ENCODE data around the gene RHOT2. TPM values are rescaled to one million over a fixed set of nuclear protein-coding genes. Genes with fewer than 3 reads are reported as not detected.

RHOT2 gene
- total RNA-seq, 1 donor from 2014 or later: 90.3 TPM

DNA sequence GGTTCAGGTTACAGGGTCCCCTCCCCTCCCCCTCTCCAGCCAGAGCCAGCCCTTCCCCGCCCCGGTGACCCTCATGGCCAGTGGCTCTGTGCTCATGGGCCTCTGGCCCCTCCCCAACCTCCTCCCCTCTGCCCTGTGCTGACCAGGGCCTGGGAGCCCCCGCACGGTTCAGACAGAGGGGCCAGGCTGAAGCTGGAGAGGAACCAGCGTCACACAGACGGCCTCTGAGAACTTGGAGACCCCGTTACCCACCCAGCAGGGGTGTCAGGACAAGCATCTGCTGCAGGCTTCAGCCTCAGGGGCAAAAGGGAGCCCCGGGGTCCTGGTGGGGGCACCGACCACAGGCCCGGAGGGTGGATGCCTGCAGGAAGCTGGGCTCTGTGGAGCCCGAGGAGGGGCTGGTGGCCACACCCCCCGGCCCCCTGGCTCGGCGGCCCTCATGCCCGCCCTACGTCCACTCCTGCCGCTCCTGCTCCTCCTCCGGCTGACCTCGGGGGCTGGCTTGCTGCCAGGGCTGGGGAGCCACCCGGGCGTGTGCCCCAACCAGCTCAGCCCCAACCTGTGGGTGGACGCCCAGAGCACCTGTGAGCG lies 37.0 kb upstream of the RHOT2 start, which contains the start of gene WFIKKN1:
Gene WFIKKN1 (plus strand): TSS at position 171 of the 591 bp plus-strand sequence. CDS start 269 bp downstream, at position 440.
- H3K27ac ChIP-seq (replicated peaks): peak within 1 kb of the TSS; percentile 46
- intact Hi-C loops (cut with micrococcal nuclease): no loop called here
- TF ChIP-seq, protein P1, sequence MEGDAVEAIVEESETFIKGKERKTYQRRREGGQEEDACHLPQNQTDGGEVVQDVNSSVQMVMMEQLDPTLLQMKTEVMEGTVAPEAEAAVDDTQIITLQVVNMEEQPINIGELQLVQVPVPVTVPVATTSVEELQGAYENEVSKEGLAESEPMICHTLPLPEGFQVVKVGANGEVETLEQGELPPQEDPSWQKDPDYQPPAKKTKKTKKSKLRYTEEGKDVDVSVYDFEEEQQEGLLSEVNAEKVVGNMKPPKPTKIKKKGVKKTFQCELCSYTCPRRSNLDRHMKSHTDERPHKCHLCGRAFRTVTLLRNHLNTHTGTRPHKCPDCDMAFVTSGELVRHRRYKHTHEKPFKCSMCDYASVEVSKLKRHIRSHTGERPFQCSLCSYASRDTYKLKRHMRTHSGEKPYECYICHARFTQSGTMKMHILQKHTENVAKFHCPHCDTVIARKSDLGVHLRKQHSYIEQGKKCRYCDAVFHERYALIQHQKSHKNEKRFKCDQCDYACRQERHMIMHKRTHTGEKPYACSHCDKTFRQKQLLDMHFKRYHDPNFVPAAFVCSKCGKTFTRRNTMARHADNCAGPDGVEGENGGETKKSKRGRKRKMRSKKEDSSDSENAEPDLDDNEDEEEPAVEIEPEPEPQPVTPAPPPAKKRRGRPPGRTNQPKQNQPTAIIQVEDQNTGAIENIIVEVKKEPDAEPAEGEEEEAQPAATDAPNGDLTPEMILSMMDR (IDR thresholded peaks at IDR 0.05; ENCODE audit: borderline replicate concordance): no peak

DNA sequence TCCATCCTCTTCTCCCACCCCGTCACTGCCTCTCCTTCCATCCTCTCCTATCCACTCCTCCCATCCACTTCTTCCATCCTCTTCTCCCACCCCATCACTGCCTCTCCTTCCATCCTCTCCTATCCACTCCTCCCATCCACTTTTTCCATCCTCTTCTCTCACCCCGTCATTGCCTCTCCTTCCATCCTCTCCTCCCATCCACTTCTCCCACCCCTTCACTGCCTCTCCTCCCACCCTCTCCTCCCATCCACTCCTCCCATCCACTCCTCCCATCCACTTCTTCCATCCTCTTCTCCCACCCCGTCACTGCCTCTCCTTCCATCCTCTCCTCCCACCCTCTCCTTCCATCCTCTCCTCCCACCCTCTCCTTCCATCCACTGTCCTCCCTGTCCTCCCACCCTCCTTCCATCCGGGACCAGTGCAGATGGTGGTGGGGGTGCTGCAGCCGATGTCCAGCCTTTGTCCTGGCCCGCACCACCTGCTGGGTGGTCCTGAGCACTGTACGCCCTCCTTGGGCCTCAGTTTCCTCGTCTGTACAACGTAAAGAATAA lies 36.0 kb upstream of the RHOT2 start:
- peaks cover 39% of the 10 kb centered on the region for H3K36me3 ChIP-seq
- no peak overlapping the region for H3K27ac ChIP-seq (replicated peaks)
- H3K9me3 ChIP-seq (replicated peaks): no peaks in the 10 kb centered on the region
- peaks cover 45% of the 10 kb centered on the region for H3K4me1 ChIP-seq
- TF ChIP-seq, protein P1 (IDR thresholded peaks at IDR 0.05; ENCODE audit: borderline replicate concordance): no peak
- H3K4me3 ChIP-seq: no peak overlapping the region
- DNase-seq: no peak
- no peaks in the 10 kb centered on the region for H3K27me3 ChIP-seq (ENCODE audit: low read depth)
- intact Hi-C loops (cut with micrococcal nuclease): no loop called here

More for the DNA sequence above, 37.0 kb upstream of the RHOT2 start, which contains the start of gene WFIKKN1:
- H3K36me3 ChIP-seq: peaks cover 49% of the 10 kb centered on the region
- H3K4me1 ChIP-seq: peaks cover 37% of the 10 kb centered on the region
- no peak for DNase-seq
- H3K4me3 ChIP-seq: no peak within 1 kb of the TSS
- no peaks in the 10 kb centered on the region for H3K9me3 ChIP-seq (replicated peaks)
- no peaks in the 10 kb centered on the region for H3K27me3 ChIP-seq (ENCODE audit: low read depth)

DNA sequence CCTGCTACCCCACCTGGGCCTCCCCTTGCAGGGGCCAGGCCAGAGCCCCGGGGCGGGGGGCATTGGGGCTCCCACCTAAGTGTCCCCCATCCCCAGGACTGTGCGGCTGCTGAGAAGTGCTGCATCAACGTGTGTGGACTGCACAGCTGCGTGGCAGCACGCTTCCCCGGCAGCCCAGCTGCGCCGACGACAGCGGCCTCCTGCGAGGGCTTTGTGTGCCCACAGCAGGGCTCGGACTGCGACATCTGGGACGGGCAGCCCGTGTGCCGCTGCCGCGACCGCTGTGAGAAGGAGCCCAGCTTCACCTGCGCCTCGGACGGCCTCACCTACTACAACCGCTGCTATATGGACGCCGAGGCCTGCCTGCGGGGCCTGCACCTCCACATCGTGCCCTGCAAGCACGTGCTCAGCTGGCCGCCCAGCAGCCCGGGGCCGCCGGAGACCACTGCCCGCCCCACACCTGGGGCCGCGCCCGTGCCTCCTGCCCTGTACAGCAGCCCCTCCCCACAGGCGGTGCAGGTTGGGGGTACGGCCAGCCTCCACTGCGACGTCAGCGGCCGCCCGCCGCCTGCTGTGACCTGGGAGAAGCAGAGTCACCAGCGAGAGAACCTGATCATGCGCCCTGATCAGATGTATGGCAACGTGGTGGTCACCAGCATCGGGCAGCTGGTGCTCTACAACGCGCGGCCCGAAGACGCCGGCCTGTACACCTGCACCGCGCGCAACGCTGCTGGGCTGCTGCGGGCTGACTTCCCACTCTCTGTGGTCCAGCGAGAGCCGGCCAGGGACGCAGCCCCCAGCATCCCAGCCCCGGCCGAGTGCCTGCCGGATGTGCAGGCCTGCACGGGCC lies 35.2 kb upstream of the RHOT2 start:
- intact Hi-C loops (cut with micrococcal nuclease): no loop called here
- Histone ChIP-seq H3K9me3 (replicated peaks) (no peaks in the 10 kb centered on the region), H3K27ac (replicated peaks) (no peak overlapping the region), H3K36me3 (peaks cover 31% of the 10 kb centered on the region), H3K27me3 (ENCODE audit: low read depth) (no peaks in the 10 kb centered on the region), H3K4me1 (peaks cover 50% of the 10 kb centered on the region), H3K4me3 (no peak overlapping the region)
- TF ChIP-seq, protein P1 (IDR thresholded peaks at IDR 0.05; ENCODE audit: borderline replicate concordance): no peak
- DNase-seq: no peak

- Histone ChIP-seq H3K27me3 (ENCODE audit: low read depth) (no peaks in the 10 kb centered on the region), H3K4me1 (peaks cover 57% of the 10 kb centered on the region), H3K27ac (replicated peaks) (no peak overlapping the region), H3K9me3 (replicated peaks) (no peaks in the 10 kb centered on the region), H3K4me3 (no peak overlapping the region), H3K36me3 (peaks cover 23% of the 10 kb centered on the region)
- intact Hi-C loops (cut with micrococcal nuclease): no loop called here
- DNase-seq: no peak
- TF ChIP-seq, protein P1 (IDR thresholded peaks at IDR 0.05; ENCODE audit: borderline replicate concordance): no peak
Observed at GRCh38 chr16:633336-634050, 34.4 kb upstream of the RHOT2 start.

DNA sequence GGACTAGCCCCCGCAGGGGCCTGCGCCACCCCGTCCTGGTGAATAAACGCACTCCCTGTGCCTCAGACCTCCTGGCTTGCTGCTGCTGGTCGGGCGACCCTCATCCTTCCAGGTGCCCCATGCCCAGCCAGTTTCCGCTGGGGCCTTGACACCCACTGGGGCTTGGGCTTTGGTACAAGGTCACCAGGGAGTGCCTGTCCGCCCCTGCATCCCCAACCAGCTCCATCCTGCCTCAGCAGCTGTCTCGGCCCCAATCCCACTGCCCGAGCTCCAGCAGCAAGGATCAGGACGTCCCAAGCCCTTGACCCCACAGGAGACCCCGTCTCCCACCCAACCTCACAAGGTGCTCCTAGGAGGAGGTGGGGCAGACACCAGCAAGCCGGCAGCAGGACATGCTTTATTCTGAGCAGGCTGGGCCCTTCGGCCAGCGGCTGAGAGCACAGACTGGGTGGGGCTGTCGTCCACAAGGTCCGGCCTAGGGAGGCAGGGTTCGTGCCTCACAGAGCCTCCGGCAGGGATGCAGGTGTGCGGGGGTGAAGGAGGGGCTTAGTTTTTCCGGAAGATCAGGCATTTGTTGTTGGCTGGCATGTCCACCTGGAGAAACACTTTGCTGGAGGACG lies 33.8 kb upstream of the RHOT2 start:
- TF ChIP-seq, protein P1 (IDR thresholded peaks at IDR 0.05; ENCODE audit: borderline replicate concordance): no peak
- peaks cover 58% of the 10 kb centered on the region for H3K4me1 ChIP-seq
- intact Hi-C loops (cut with micrococcal nuclease): no loop called here
- H3K27ac ChIP-seq (replicated peaks): no peak overlapping the region
- H3K36me3 ChIP-seq: peaks cover 22% of the 10 kb centered on the region
- H3K4me3 ChIP-seq: no peak overlapping the region
- no peaks in the 10 kb centered on the region for H3K9me3 ChIP-seq (replicated peaks)
- no peaks in the 10 kb centered on the region for H3K27me3 ChIP-seq (ENCODE audit: low read depth)
- DNase-seq: no peak

All from left ventricle myocardium inferior (tissue), 1 donor.